Left ventricle myocardium inferior (tissue), 1 donor: ENCODE measurements around the gene MMRN2. TPM values are rescaled to one million over a fixed set of nuclear protein-coding genes. Genes with fewer than 3 reads are reported as not detected.
"Not testable (repeated sequence)": the region's sequence is repeated elsewhere in the genome, so short reads cannot be mapped to it uniquely, and the experiment has no call there.

Experiments
- DNase-seq: peaks from one replicate; pipeline ENCODE4 v3.0.0-alpha.2; 2020
- H3K27ac ChIP-seq: fragments of 200-600 bp; replicated peaks from 2 replicates; pipeline ENCODE4 v1.8.0; 2021
- H3K27me3 ChIP-seq: fragments of 200-600 bp; 2 replicates; pipeline ENCODE4 v1.8.0; 2021; ENCODE audit warnings: low read depth
- H3K36me3 ChIP-seq: fragments of 200-600 bp; 2 replicates; pipeline ENCODE4 v1.8.0; 2021
- H3K4me1 ChIP-seq: fragments of 200-600 bp; 2 replicates; pipeline ENCODE4 v1.8.0; 2021
- H3K4me3 ChIP-seq: fragments of 200-600 bp; 2 replicates; pipeline ENCODE4 v1.8.0; 2021; ENCODE audit warnings: mild to moderate bottlenecking, moderate library complexity
- H3K9me3 ChIP-seq: fragments of 200-600 bp; replicated peaks from 2 replicates; pipeline ENCODE4 v1.8.0; 2021
- intact Hi-C: fragments of 100-400 bp; cut with micrococcal nuclease; formaldehyde crosslinking; loops from one replicate; pipeline ENCODE4 v1.11.0; 2022
- total RNA-seq: library from RNA; stranded (reverse); fragmentation: NEBNext Ultra II Directional; extraction: Animal tissue kit (Norgen Biotek cat#: 25700); gene quantifications from one replicate; pipeline ENCODE4 v1.2.1, GENCODE V29; 2021
- TF ChIP-seq, protein P1 (sequence below): fragments of 200-600 bp; IDR thresholded peaks from 2 replicates; pipeline ENCODE4 v1.8.0; 2021; ENCODE audit warnings: antibody characterized with exemption, mild to moderate bottlenecking, borderline replicate concordance
- donor health status: DM: no; HTN: yes; CAD: no; lungs with severe emphysema.

Gene MMRN2
- total RNA-seq, 1 donor from 2014 or later = 32.1 TPM

DNA sequence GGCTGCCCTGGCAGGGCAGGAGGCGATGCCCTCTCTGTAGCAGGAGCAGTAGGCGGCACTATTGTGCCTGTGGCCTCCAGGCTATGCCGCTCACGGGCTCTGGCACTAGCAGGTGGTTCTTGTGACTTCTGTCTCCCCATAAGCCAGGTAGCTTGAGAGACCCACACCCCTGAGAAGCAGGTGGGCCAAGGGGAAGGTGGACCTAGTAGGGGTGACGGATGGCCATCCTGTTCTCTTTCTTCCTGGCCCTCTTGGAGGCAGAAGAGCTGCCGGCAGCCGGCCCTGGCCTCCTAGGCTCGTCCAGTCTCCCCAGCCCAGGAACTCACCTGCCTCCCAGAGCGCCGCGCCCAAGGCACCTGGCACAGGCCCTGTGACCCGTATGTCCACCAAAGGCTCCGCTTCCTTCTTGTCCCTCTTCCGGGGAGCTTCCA is 15.4 kb downstream of the MMRN2 start:
- peak overlapping the region; percentile 49 for H3K4me3 ChIP-seq
- no peaks in the 10 kb centered on the region for H3K27me3 ChIP-seq
- H3K36me3 ChIP-seq = peaks cover 39% of the 10 kb centered on the region
- H3K27ac ChIP-seq = no peak overlapping the region
- H3K9me3 ChIP-seq = no peaks in the 10 kb centered on the region
- H3K4me1 ChIP-seq = peaks cover 63% of the 10 kb centered on the region
- TF ChIP-seq, protein P1, sequence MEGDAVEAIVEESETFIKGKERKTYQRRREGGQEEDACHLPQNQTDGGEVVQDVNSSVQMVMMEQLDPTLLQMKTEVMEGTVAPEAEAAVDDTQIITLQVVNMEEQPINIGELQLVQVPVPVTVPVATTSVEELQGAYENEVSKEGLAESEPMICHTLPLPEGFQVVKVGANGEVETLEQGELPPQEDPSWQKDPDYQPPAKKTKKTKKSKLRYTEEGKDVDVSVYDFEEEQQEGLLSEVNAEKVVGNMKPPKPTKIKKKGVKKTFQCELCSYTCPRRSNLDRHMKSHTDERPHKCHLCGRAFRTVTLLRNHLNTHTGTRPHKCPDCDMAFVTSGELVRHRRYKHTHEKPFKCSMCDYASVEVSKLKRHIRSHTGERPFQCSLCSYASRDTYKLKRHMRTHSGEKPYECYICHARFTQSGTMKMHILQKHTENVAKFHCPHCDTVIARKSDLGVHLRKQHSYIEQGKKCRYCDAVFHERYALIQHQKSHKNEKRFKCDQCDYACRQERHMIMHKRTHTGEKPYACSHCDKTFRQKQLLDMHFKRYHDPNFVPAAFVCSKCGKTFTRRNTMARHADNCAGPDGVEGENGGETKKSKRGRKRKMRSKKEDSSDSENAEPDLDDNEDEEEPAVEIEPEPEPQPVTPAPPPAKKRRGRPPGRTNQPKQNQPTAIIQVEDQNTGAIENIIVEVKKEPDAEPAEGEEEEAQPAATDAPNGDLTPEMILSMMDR = no peak
- DNase-seq = no peak
- intact Hi-C loops = no loop called here

DNA sequence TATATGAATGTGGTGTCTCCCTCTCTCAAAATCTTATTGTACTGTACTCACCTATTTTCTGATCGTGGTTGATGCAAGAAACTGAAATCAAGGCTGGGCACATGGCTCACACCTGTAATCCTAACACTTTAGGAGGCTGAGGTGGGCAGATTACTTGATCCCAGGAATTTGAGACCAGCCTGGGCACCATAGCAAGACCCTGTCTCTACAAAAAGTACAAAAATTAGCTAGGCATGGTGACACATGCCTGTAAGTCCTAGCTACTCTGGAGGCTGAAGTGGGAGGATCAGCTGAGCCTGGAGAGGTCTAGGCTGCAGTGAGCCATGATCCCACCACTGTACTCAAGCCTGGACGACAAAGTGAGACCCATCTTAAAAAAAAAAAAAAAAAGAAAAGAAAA is 16.0 kb downstream of the MMRN2 start:
- Histone ChIP-seq H3K4me1 (peaks cover 62% of the 10 kb centered on the region), H3K4me3 (no peak overlapping the region), H3K27me3 (no peaks in the 10 kb centered on the region), H3K27ac (no peak overlapping the region), H3K36me3 (peaks cover 45% of the 10 kb centered on the region), H3K9me3 (no peaks in the 10 kb centered on the region)
- intact Hi-C loops = no loop called here
- TF ChIP-seq, protein P1 = no peak
- no peak for DNase-seq

DNA sequence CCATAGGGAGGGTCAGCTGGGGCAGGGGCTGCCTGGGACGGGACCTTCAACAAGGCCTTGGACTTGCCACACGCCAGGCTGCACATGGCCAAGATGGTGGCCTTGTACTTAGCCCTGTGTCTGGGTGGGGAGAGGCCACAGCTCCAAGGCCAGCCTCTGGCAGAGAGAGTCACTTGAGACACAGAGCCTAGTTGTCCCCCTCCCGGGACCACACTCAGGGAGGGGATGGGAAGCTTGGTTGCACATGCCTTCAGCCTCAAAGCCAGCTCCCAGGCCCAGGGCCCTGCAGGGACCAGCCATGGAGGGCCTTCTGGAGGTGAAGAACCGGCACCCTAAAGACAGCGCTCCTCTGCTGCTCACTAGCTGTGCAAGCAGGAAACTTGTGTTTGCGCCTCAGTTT is 16.7 kb downstream of the MMRN2 start:
- Histone ChIP-seq H3K4me1 (peaks cover 54% of the 10 kb centered on the region), H3K27me3 (no peaks in the 10 kb centered on the region), H3K27ac (no peak overlapping the region), H3K36me3 (peaks cover 52% of the 10 kb centered on the region), H3K9me3 (no peaks in the 10 kb centered on the region), H3K4me3 (no peak overlapping the region)
- intact Hi-C loops = no loop called here
- no peak for DNase-seq
- TF ChIP-seq, protein P1 = no peak

DNA sequence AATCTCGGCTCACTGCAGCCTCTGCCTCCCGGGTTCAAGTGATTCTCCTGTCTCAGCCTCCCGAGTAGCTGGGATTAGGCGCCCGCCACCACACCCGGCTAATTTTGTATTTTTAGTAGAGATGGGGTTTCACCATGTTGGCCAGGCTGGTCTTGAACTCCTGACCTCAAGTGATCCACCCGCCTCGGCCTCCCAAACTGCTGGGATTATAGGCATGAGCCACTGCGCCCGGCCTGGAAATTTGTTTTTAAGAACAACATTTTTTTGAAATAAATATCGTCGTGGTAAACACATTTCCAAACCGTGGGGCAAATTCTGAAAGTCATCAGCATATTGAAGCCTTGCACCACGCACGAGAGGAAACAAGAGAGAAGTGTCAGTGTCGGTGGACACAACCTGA is 17.3 kb downstream of the MMRN2 start:
- H3K4me3 ChIP-seq = peak overlapping the region; percentile 54
- H3K27ac ChIP-seq, H3K27me3 ChIP-seq, intact Hi-C loops, DNase-seq, H3K9me3 ChIP-seq: not testable (repeated sequence)
- H3K36me3 ChIP-seq = peaks cover 53% of the 10 kb centered on the region
- H3K4me1 ChIP-seq = peaks cover 48% of the 10 kb centered on the region

DNA sequence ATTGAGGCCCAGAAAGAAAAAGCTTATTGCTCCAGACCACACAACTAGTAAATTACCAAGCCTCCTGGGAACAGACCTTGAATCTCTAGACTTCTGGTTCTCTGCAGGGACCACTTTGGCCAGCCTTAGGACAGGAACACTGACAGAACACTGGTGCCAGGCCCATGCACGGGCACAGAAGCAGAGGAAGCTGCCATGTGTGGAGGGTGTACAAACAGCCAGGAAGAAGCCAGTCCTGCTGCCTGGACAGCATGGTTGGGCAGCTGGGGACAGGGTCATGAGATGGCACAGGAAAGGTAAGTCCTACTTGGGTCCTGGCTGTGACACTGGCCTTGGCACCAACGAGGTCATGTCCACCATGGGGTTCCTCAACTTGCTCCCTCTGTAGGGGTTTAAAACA is 19.2 kb downstream of the MMRN2 start:
- H3K27ac ChIP-seq = no peak overlapping the region
- no peaks in the 10 kb centered on the region for H3K27me3 ChIP-seq
- TF ChIP-seq, protein P1 = no peak
- peaks cover 35% of the 10 kb centered on the region for H3K4me1 ChIP-seq
- H3K36me3 ChIP-seq = peaks cover 50% of the 10 kb centered on the region
- no peaks in the 10 kb centered on the region for H3K9me3 ChIP-seq
- intact Hi-C loops = no loop called here
- no peak for DNase-seq
- no peak overlapping the region for H3K4me3 ChIP-seq

DNA sequence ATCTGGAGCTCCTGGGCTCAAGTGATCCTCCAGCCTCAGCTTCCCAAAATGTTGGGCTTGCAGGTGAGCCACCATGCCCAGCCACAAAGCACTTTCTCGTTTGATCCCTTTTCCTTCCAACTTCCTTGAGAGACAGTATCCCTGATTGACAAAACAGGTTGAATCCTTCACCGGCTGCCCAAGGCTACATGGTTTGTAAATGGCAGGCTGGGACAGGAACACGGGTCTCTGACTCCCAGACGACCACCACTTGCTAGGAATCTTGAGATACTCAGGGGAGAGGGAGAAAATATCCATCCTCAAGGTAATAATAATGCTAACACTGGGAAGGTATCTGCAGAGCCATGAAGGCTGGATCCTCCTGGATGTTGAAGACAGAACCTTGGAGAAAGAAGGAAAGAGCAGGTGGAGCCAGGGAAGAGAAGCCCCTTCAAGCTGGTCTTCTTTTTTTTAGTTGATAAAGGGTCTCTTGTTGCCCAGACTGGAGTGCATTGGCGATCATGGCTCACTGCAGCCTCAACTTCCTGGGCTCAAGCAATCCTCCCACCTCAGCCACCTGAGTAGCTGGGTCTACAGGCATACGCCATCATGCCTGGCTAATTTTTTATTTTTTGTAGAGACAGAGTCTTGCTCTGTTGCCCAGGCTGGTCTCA is 19.8 kb downstream of the MMRN2 start:
- no peak overlapping the region for H3K27ac ChIP-seq
- intact Hi-C loops = no loop called here
- TF ChIP-seq, protein P1 = no peak
- H3K4me3 ChIP-seq = no peak overlapping the region
- peaks cover 28% of the 10 kb centered on the region for H3K4me1 ChIP-seq
- no peak for DNase-seq
- H3K9me3 ChIP-seq = no peaks in the 10 kb centered on the region
- H3K27me3 ChIP-seq = no peaks in the 10 kb centered on the region
- peaks cover 48% of the 10 kb centered on the region for H3K36me3 ChIP-seq
